HepG2 (cell line): Measurements from ENCODE around the gene B3GNT9. TPM values are rescaled to one million over a fixed set of nuclear protein-coding genes. Genes with fewer than 3 reads are reported as not detected.
A peak's percentile ranks its signal among the peaks of the same experiment; 100 is the strongest.

Experiments used
- AKAP8 ChIP-seq: sonication (generic); formaldehyde crosslinking; IDR thresholded peaks from 2 replicates; pipeline ENCODE4 v1.5.1; 2020; ENCODE audit warnings: mild to moderate bottlenecking, missing genetic modification reagents
- ATAD3A ChIP-seq: sonication (generic); formaldehyde crosslinking; IDR thresholded peaks from 2 replicates; pipeline ENCODE4 v1.4.0; 2020; ENCODE audit warnings: missing genetic modification reagents
- ELF1 ChIP-seq: sonication (generic); formaldehyde crosslinking; IDR thresholded peaks from 2 replicates; pipeline ENCODE4 v1.4.0; 2020; ENCODE audit warnings: missing genetic modification reagents
- HIVEP1 ChIP-seq: sonication (generic); formaldehyde crosslinking; IDR thresholded peaks from 2 replicates; pipeline ENCODE4 v1.4.0; 2020; ENCODE audit warnings: mild to moderate bottlenecking, missing genetic modification reagents
- HOXD1 ChIP-seq: sonication (generic); formaldehyde crosslinking; IDR thresholded peaks from 2 replicates; pipeline ENCODE4 v1.5.0; 2020; ENCODE audit warnings: missing genetic modification reagents
- LCORL ChIP-seq, 2 experiments: fragments of 450-650 bp in 1 of 2; sonication (generic) in 1 of 2; formaldehyde crosslinking in 1 of 2; IDR thresholded peaks; 2 replicates each; pipeline versions ENCODE4 v1.5.0 to v1.6.1; 2017 to 2020; ENCODE audit warnings: antibody characterized with exemption in 1 of 2, missing genetic modification reagents in 1 of 2
- MED13 ChIP-seq: sonication (generic); formaldehyde crosslinking; IDR thresholded peaks from 2 replicates; pipeline ENCODE4 v1.5.0; 2020; ENCODE audit warnings: missing genetic modification reagents
- NFYB ChIP-seq: sonication (generic); formaldehyde crosslinking; IDR thresholded peaks from 2 replicates; pipeline ENCODE4 v1.4.0; 2020; ENCODE audit warnings: missing genetic modification reagents
- REPIN1 ChIP-seq: sonication (generic); formaldehyde crosslinking; IDR thresholded peaks from 2 replicates; pipeline ENCODE4 v1.8.0; 2022; ENCODE audit warnings: missing genetic modification reagents, low read depth, mild to moderate bottlenecking, borderline replicate concordance
- SIN3A ChIP-seq: IDR thresholded peaks from 2 replicates; pipeline ENCODE4 v1.6.1; 2011; ENCODE audit warnings: low read depth, mild to moderate bottlenecking, control low read depth, low read length, borderline replicate concordance
- SMAD1 ChIP-seq: sonication (generic); formaldehyde crosslinking; IDR thresholded peaks from 2 replicates; pipeline ENCODE4 v1.4.0; 2020; ENCODE audit warnings: missing genetic modification reagents, low read depth, mild to moderate bottlenecking, borderline replicate concordance
- SMAD9 ChIP-seq: sonication (generic); formaldehyde crosslinking; IDR thresholded peaks from 2 replicates; pipeline ENCODE4 v1.5.1; 2020; ENCODE audit warnings: mild to moderate bottlenecking, missing genetic modification reagents
- ZKSCAN5 ChIP-seq: sonication (generic); formaldehyde crosslinking; IDR thresholded peaks from 2 replicates; pipeline ENCODE4 v1.5.1; 2020; ENCODE audit warnings: mild to moderate bottlenecking, missing genetic modification reagents
- ZNF17 ChIP-seq: sonication (generic); formaldehyde crosslinking; IDR thresholded peaks from 2 replicates; pipeline ENCODE4 v1.5.0; 2020; ENCODE audit warnings: mild to moderate bottlenecking, missing genetic modification reagents
- ZNF264 ChIP-seq: sonication (generic); formaldehyde crosslinking; IDR thresholded peaks from 2 replicates; pipeline ENCODE4 v1.4.0; 2020; ENCODE audit warnings: missing genetic modification reagents
- ZNF3 ChIP-seq: IDR thresholded peaks from 2 replicates; pipeline ENCODE4 v1.7.0; 2017; ENCODE audit warnings: inconsistent platforms
- ZNF350 ChIP-seq: sonication (generic); formaldehyde crosslinking; IDR thresholded peaks from 2 replicates; pipeline ENCODE4 v1.4.0; 2020; ENCODE audit warnings: mild to moderate bottlenecking, low read depth, missing genetic modification reagents, borderline replicate concordance
- ZNF484 ChIP-seq: sonication (generic); formaldehyde crosslinking; IDR thresholded peaks from 2 replicates; pipeline ENCODE4 v1.5.1; 2020; ENCODE audit warnings: mild to moderate bottlenecking, low read depth, missing genetic modification reagents, borderline replicate concordance
- ZNF619 ChIP-seq: sonication (generic); formaldehyde crosslinking; IDR thresholded peaks from 2 replicates; pipeline ENCODE4 v1.4.0; 2020; ENCODE audit warnings: mild to moderate bottlenecking, missing genetic modification reagents
- ZNF672 ChIP-seq: sonication (generic); formaldehyde crosslinking; IDR thresholded peaks from 2 replicates; pipeline ENCODE4 v1.8.1; 2022; ENCODE audit warnings: missing genetic modification reagents
- polyA plus RNA-seq, 8 experiments: library from polyadenylated mRNA; depleted of rRNA in 3 of 8; stranded (reverse) in 7 of 8; unstranded in 1 of 8; fragments of >200 nt; fragmentation: Illumina TruSeq in 4 of 8; extraction: Trizol in 4 of 8; gene quantifications; 2 replicates each; pipeline versions ENCODE4 v1.2.1 to v1.2.3, GENCODE V29; 2011 to 2016; ENCODE audit warnings: low read depth in 4 of 8, missing spikeins in 1 of 8, mixed read lengths in 1 of 8; ENCODE audit not compliant: insufficient read depth in 1 of 8
- total RNA-seq, 5 experiments: library from RNA; depleted of rRNA; stranded (reverse); fragments of >200 nt; fragmentation: Illumina TruSeq; extraction: Trizol; gene quantifications; 2 replicates each; pipeline ENCODE4 v1.2.3, GENCODE V29; 2016; ENCODE audit warnings: low read depth in 1 of 5
- TF ChIP-seq, protein P1 (sequence below): sonication (generic); formaldehyde crosslinking; IDR thresholded peaks from 2 replicates; pipeline ENCODE4 v1.4.0; 2020; ENCODE audit warnings: missing genetic modification reagents
- TF ChIP-seq, protein P2 (sequence below): sonication (generic); formaldehyde crosslinking; IDR thresholded peaks from 2 replicates; pipeline ENCODE4 v1.5.0; 2020; ENCODE audit warnings: mild to moderate bottlenecking, missing genetic modification reagents, borderline replicate concordance
- TF ChIP-seq, protein P3 (sequence below): sonication (generic); formaldehyde crosslinking; IDR thresholded peaks from 2 replicates; pipeline ENCODE4 v1.4.0; 2020; ENCODE audit warnings: mild to moderate bottlenecking, missing genetic modification reagents, borderline replicate concordance

The B3GNT9 gene
- total and polyA plus RNA-seq, 2 of the 13 experiments (the other 11 are each of a cell fraction or from before 2014, with no cell fraction given): 1.5 to 3.1 TPM

DNA sequence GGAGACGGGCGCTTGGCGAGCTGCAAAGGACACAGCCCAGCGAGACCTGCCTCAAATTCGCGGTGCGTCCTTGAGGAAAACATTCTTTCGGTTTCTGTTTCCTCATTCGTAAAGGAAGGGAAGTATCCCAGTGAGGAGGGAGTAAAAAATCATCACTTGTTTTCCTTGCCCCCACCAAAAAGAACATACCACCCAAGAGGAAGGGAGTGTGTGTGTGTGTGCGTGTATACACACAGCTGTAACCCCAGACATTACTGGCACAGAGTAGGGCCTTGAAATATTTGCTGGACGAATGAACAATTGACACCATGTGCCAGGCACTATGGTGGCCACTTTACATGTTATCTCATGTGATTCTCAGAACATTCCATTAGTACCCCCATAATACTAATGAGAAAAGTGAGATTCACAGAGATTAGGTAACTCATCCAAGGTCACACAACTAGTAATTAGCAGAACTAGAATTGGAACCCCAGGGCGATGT lies 34.9 kb upstream of the B3GNT9 start (continued):
- TF ChIP-seq ZKSCAN5 (CRISPR knock-in tag) (peak; percentile 11; the same call in 1 of the 2 replicates), SIN3A (no peak), ZNF484 (CRISPR knock-in tag) (no peak), ELF1 (no peak), ZNF619 (CRISPR knock-in tag) (no peak), ATAD3A (CRISPR knock-in tag) (no peak), ZNF264 (CRISPR knock-in tag) (peak; percentile 4; the same call in 1 of the 2 replicates), MED13 (no peak), NFYB (CRISPR knock-in tag) (no peak), ZNF17 (CRISPR knock-in tag) (no peak), SMAD9 (CRISPR knock-in tag) (no peak), HIVEP1 (CRISPR knock-in tag) (no peak), REPIN1 (no peak), LCORL (IDR thresholded peaks at IDR 0.05) (no peak), LCORL (CRISPR knock-in tag; IDR thresholded peaks at IDR 0.05) (peak; percentile 22; the same call in 1 of the 2 replicates), ZNF3 (no peak), ZNF350 (CRISPR knock-in tag) (0 out of 2 replicates have a peak, but pooled peaks have one; percentile 2), SMAD1 (no peak; the same call in 1 of the 2 replicates), HOXD1 (CRISPR knock-in tag) (no peak), AKAP8 (no peak), ZNF672 (CRISPR knock-in tag) (no peak)
- TF ChIP-seq, protein P1, sequence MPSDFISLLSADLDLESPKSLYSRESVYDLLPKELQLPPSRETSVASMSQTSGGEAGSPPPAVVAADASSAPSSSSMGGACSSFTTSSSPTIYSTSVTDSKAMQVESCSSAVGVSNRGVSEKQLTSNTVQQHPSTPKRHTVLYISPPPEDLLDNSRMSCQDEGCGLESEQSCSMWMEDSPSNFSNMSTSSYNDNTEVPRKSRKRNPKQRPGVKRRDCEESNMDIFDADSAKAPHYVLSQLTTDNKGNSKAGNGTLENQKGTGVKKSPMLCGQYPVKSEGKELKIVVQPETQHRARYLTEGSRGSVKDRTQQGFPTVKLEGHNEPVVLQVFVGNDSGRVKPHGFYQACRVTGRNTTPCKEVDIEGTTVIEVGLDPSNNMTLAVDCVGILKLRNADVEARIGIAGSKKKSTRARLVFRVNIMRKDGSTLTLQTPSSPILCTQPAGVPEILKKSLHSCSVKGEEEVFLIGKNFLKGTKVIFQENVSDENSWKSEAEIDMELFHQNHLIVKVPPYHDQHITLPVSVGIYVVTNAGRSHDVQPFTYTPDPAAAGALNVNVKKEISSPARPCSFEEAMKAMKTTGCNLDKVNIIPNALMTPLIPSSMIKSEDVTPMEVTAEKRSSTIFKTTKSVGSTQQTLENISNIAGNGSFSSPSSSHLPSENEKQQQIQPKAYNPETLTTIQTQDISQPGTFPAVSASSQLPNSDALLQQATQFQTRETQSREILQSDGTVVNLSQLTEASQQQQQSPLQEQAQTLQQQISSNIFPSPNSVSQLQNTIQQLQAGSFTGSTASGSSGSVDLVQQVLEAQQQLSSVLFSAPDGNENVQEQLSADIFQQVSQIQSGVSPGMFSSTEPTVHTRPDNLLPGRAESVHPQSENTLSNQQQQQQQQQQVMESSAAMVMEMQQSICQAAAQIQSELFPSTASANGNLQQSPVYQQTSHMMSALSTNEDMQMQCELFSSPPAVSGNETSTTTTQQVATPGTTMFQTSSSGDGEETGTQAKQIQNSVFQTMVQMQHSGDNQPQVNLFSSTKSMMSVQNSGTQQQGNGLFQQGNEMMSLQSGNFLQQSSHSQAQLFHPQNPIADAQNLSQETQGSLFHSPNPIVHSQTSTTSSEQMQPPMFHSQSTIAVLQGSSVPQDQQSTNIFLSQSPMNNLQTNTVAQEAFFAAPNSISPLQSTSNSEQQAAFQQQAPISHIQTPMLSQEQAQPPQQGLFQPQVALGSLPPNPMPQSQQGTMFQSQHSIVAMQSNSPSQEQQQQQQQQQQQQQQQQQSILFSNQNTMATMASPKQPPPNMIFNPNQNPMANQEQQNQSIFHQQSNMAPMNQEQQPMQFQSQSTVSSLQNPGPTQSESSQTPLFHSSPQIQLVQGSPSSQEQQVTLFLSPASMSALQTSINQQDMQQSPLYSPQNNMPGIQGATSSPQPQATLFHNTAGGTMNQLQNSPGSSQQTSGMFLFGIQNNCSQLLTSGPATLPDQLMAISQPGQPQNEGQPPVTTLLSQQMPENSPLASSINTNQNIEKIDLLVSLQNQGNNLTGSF (CRISPR knock-in tag): no peak
- TF ChIP-seq, protein P2, sequence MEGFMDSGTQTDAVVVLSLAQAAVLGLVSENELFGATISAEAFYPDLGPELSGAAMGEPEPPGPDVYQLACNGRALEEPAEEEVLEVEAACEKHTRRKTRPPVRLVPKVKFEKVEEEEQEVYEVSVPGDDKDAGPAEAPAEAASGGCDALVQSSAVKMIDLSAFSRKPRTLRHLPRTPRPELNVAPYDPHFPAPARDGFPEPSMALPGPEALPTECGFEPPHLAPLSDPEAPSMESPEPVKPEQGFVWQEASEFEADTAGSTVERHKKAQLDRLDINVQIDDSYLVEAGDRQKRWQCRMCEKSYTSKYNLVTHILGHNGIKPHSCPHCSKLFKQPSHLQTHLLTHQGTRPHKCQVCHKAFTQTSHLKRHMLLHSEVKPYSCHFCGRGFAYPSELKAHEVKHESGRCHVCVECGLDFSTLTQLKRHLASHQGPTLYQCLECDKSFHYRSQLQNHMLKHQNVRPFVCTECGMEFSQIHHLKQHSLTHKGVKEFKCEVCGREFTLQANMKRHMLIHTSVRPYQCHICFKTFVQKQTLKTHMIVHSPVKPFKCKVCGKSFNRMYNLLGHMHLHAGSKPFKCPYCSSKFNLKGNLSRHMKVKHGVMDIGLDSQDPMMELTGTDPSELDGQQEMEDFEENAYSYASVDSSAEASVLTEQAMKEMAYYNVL: no peak
- TF ChIP-seq, protein P3, sequence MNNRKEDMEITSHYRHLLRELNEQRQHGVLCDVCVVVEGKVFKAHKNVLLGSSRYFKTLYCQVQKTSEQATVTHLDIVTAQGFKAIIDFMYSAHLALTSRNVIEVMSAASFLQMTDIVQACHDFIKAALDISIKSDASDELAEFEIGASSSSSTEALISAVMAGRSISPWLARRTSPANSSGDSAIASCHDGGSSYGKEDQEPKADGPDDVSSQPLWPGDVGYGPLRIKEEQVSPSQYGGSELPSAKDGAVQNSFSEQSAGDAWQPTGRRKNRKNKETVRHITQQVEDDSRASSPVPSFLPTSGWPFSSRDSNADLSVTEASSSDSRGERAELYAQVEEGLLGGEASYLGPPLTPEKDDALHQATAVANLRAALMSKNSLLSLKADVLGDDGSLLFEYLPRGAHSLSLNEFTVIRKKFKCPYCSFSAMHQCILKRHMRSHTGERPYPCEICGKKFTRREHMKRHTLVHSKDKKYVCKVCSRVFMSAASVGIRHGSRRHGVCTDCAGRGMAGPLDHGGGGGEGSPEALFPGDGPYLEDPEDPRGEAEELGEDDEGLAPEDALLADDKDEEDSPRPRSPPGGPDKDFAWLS (CRISPR knock-in tag): 0 out of 2 replicates have a peak, but pooled peaks have one; percentile 4
